Lower lobe of right lung (tissue), 2 donors: ENCODE results near the gene BMP7. TPM values are rescaled to one million over a fixed set of nuclear protein-coding genes. Genes with fewer than 3 reads are reported as not detected.
"Not testable (repeated sequence)": the region's sequence is repeated elsewhere in the genome, so short reads cannot be mapped to it uniquely, and the experiment has no call there.

Source experiments
- ATAC-seq, 2 donors: fragments of 200-7000 bp; cut with Tn5 transposase; one replicate each; pipeline ENCODE4 v1.9.1; 2020 to 2022; ENCODE audit warnings: mild to moderate bottlenecking in 2 of 2, moderate library complexity in 2 of 2
- DNase-seq: peaks from one replicate; pipeline ENCODE4 v3.0.0-alpha.2; 2020
- H3K27ac ChIP-seq: fragments of 200-600 bp; one replicate; pipeline ENCODE4 v1.8.0; 2022
- H3K27me3 ChIP-seq: fragments of 200-600 bp; one replicate; pipeline ENCODE4 v1.8.0; 2022; ENCODE audit warnings: low read depth
- H3K36me3 ChIP-seq: fragments of 200-600 bp; one replicate; pipeline ENCODE4 v1.8.0; 2022; ENCODE audit warnings: mild to moderate bottlenecking
- H3K4me1 ChIP-seq: fragments of 200-600 bp; one replicate; pipeline ENCODE4 v1.8.0; 2022
- H3K4me3 ChIP-seq: fragments of 200-600 bp; one replicate; pipeline ENCODE4 v1.8.0; 2022; ENCODE audit warnings: mild to moderate bottlenecking
- H3K9me3 ChIP-seq: fragments of 200-600 bp; one replicate; pipeline ENCODE4 v1.8.0; 2022
- intact Hi-C: fragments of 100-400 bp; cut with DNase I; formaldehyde crosslinking; loops from one replicate; pipeline ENCODE4 v1.11.0; 2022
- total RNA-seq: library from RNA; stranded (reverse); fragmentation: NEBNext Ultra II Directional; extraction: Animal tissue kit (Norgen Biotek cat#: 25700); gene quantifications from one replicate; pipeline ENCODE4 v1.2.1, GENCODE V29; 2021
- TF ChIP-seq, protein P1 (sequence below): fragments of 200-600 bp; IDR thresholded peaks from one replicate; pipeline ENCODE4 v1.8.0; 2022; ENCODE audit warnings: antibody characterized with exemption, mild to moderate bottlenecking
- donor health status: DM: no; HTN: yes; CAD: no; lungs with severe emphysema.

BMP7 gene
- total RNA-seq, 1 donor from 2014 or later, result 0.74 TPM

GRCh38 chr20:57161478-57162361, 104.7 kb downstream of the BMP7 start:
- Histone ChIP-seq H3K27ac (no peak overlapping the region), H3K9me3 (no peaks in the 10 kb centered on the region), H3K4me3 (no peak overlapping the region), H3K36me3 (no peaks in the 10 kb centered on the region), H3K27me3 (no peaks in the 10 kb centered on the region), H3K4me1 (no peaks in the 10 kb centered on the region)
- DNase-seq (no peak), ATAC-seq (no peak)
- TF ChIP-seq, protein P1, sequence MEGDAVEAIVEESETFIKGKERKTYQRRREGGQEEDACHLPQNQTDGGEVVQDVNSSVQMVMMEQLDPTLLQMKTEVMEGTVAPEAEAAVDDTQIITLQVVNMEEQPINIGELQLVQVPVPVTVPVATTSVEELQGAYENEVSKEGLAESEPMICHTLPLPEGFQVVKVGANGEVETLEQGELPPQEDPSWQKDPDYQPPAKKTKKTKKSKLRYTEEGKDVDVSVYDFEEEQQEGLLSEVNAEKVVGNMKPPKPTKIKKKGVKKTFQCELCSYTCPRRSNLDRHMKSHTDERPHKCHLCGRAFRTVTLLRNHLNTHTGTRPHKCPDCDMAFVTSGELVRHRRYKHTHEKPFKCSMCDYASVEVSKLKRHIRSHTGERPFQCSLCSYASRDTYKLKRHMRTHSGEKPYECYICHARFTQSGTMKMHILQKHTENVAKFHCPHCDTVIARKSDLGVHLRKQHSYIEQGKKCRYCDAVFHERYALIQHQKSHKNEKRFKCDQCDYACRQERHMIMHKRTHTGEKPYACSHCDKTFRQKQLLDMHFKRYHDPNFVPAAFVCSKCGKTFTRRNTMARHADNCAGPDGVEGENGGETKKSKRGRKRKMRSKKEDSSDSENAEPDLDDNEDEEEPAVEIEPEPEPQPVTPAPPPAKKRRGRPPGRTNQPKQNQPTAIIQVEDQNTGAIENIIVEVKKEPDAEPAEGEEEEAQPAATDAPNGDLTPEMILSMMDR, result no peak
- intact Hi-C loops, result no loop called here

DNA sequence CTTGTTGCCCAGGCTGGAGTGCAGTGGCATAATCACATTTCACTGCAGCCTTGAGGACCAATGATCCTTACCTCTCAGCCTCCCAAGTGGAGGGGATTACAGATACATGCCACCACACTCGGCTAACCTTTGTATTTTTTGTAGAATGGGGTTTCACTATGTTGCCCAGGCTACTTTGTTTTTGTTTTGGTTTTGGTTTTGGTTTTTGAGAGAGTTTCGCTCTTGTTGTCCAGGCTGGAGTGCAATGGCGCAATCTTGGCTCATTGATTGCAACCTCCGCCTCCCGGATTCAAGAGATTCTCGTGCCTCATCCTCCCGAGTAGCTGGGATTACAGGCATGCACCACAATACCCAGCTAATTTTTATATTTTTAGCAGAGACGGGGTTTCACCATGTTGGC, 105.5 kb downstream of the BMP7 start:
- ATAC-seq, result no peak

GRCh38 chr20:57159945-57160610, 106.4 kb downstream of the BMP7 start:
- H3K4me3 ChIP-seq, result no peak overlapping the region
- DNase-seq, result no peak

More for the DNA sequence above, 105.5 kb downstream of the BMP7 start:
- no peaks in the 10 kb centered on the region for H3K4me1 ChIP-seq
- no peaks in the 10 kb centered on the region for H3K36me3 ChIP-seq
- no peaks in the 10 kb centered on the region for H3K9me3 ChIP-seq
- H3K27ac ChIP-seq, result no peak overlapping the region
- intact Hi-C loops, result no loop called here
- no peak overlapping the region for H3K4me3 ChIP-seq
- TF ChIP-seq, protein P1, result no peak
- DNase-seq, result no peak
- H3K27me3 ChIP-seq, result no peaks in the 10 kb centered on the region

DNA sequence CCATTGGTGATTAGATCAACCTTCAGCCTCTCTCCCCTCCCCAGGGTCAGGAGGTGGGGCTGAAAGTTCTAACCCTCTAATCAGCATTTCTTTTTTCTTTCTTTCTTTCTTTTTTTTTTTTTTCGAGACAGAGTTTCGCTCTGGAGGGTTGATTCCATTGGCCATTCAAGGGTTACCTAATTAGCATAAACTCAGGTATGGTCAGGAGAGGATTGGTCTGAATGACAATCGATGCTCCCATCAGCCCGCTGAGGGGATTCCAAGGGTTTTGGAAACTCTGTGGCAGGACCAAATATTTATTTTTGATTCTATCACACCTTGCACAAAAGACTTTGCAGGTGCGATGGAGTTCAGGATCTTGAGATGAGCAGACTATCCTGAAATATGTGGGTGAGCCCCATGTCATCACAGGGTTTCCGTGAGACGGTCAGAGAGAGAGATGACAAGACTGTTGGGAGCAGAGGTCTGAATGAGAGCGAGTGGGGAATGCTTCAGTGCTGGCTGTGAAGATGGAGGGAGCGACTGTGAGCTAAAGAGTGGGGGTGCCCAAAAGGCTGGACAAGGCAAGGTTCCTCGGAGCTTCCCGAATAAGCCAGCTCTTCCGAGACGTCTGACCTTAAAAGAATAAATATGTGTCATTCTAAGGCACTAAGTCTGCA, 107.1 kb downstream of the BMP7 start:
- Histone ChIP-seq H3K36me3 (no peaks in the 10 kb centered on the region), H3K4me1 (no peaks in the 10 kb centered on the region), H3K4me3 (no peak overlapping the region), H3K27me3 (no peaks in the 10 kb centered on the region), H3K9me3 (no peaks in the 10 kb centered on the region), H3K27ac (no peak overlapping the region)
- TF ChIP-seq, protein P1, result no peak
- ATAC-seq, result no peak
- DNase-seq, result no peak
- intact Hi-C loops, result no loop called here

More at GRCh38 chr20:57159945-57160610, 106.4 kb downstream of the BMP7 start:
- Histone ChIP-seq H3K4me1 (no peaks in the 10 kb centered on the region), H3K27ac (no peak overlapping the region), H3K27me3 (no peaks in the 10 kb centered on the region), H3K9me3 (no peaks in the 10 kb centered on the region), H3K36me3 (no peaks in the 10 kb centered on the region)
- intact Hi-C loops, result no loop called here
- TF ChIP-seq, protein P1, result no peak
- no peak for ATAC-seq

DNA sequence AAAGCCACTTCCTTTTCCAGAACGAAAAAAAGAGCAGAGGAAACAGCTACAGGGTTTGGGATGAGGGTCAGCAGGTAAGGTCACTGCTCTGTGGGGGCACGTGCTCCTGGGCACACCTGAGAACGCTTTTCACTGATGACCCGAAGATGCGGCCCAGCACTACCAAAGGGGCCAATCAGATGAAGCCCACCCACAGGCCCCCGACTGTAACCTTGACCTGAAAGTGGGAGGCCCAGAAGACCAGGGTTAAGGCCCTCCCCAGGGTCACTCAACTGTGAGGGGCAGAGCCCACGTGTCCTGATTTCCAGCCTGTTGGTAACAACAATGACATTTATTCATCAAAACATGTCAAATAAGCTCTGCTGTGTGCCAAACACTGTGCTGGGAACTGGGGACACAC, 108.0 kb downstream of the BMP7 start:
- no peak overlapping the region for H3K27ac ChIP-seq
- DNase-seq, result no peak
- H3K36me3 ChIP-seq, result no peaks in the 10 kb centered on the region

DNA sequence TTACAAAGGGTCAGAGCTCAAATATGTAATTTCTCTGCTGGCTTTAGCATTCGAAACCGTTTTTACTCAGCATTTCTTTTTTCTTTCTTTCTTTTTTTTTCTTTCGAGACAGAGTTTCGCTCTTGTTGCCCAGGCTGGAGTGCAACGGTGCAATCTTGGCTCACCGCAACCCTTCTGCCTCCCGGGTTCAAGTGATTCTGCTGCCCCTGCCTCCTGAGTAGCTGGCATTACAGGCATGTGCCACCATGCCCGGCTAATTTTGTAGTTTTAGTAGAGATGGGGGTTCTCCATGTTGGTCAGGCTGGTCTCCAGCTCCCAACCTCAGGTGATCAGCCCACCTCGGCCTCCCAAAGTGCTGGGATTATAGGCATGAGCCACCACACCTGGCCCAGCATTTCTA, 108.7 kb downstream of the BMP7 start:
- ATAC-seq, DNase-seq, H3K4me3 ChIP-seq, H3K9me3 ChIP-seq, H3K4me1 ChIP-seq, H3K36me3 ChIP-seq, intact Hi-C loops, H3K27me3 ChIP-seq, H3K27ac ChIP-seq: not testable (repeated sequence)

More for the DNA sequence above, 108.0 kb downstream of the BMP7 start:
- H3K9me3 ChIP-seq, result no peaks in the 10 kb centered on the region
- ATAC-seq, result no peak
- intact Hi-C loops, result no loop called here
- H3K4me1 ChIP-seq, result no peaks in the 10 kb centered on the region
- TF ChIP-seq, protein P1, result no peak
- H3K4me3 ChIP-seq, result no peak overlapping the region
- no peaks in the 10 kb centered on the region for H3K27me3 ChIP-seq
